Activated T-cell treated with anti-CD3 and anti-CD28 coated beads for 4 hours (primary cell): Measurements from ENCODE around the gene CROCC2.

Experiments
- DNase-seq: peaks from one replicate; pipeline ENCODE4 v3.0.0-alpha.2; 2020

The CROCC2 gene

GRCh38 chr2:240893363-240893844 is 12.7 kb upstream of the CROCC2 start:
- DNase-seq: peak; percentile 55

GRCh38 chr2:240894006-240894405 is 12.1 kb upstream of the CROCC2 start:
- no peak for DNase-seq

- no peak for DNase-seq
Measured at GRCh38 chr2:240894836-240895558, 11.1 kb upstream of the CROCC2 start.

GRCh38 chr2:240895656-240896388 is 10.3 kb upstream of the CROCC2 start, which contains the start of gene MAB21L4:
Gene MAB21L4, minus strand, starts transcription at chr2:240896156. Its CDS starts 159 bp downstream, at chr2:240895997.
- DNase-seq: no peak

GRCh38 chr2:240896394-240896793 is 9.7 kb upstream of the CROCC2 start:
- DNase-seq: no peak

GRCh38 chr2:240896871-240897692 is 9.1 kb upstream of the CROCC2 start:
- DNase-seq: no peak

- DNase-seq: no peak
Measured at GRCh38 chr2:240898108-240898730, 7.9 kb upstream of the CROCC2 start.

GRCh38 chr2:240898731-240899467 is 7.2 kb upstream of the CROCC2 start:
- DNase-seq: no peak

- no peak for DNase-seq
Measured at GRCh38 chr2:240899468-240899865, 6.7 kb upstream of the CROCC2 start.

- DNase-seq: no peak
Measured at GRCh38 chr2:240900141-240900860, 5.8 kb upstream of the CROCC2 start.

GRCh38 chr2:240901986-240902614 is 4.0 kb upstream of the CROCC2 start:
- DNase-seq: no peak

GRCh38 chr2:240902615-240903041 is 3.5 kb upstream of the CROCC2 start:
- no peak for DNase-seq

- no peak for DNase-seq
Measured at GRCh38 chr2:240903191-240904060, 2.7 kb upstream of the CROCC2 start.

- no peak for DNase-seq
Measured at GRCh38 chr2:240904216-240905175, 1.6 kb upstream of the CROCC2 start.

GRCh38 chr2:240905176-240905781 is 857 bp upstream of the CROCC2 start:
- DNase-seq: no peak

- DNase-seq: no peak
Measured at GRCh38 chr2:240906911-240907590, 915 bp downstream of the CROCC2 start.

GRCh38 chr2:240909216-240909974 is 3.3 kb downstream of the CROCC2 start:
- DNase-seq: no peak
